Measurements from ENCODE around the gene MACROD2.

DNA sequence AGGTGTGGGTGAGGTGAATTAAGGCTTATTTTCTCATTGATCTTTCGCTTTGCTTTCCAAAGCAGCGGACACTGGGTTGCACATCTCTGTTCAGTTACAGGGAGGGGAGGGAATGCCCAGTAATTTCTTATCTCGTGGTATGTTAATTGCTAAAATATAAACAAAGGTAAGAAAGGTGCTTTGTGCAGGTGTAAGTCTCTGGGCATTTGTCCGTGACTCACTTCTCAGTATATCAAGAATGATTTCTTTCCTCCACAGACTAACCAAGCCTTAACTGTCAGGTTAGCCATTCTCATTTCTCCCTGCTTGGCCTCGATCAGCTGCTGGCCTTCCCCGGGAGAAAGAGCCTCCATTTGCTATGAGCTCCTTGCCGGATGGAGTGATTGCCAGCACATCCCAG lies 1715.9 kb downstream of the MACROD2 start:
- no peak for TF ChIP-seq CTCF (conservative IDR thresholded peaks at IDR 0.05; ENCODE audit: low read depth, low read length)
- no peak for TF ChIP-seq MAZ (IDR thresholded peaks at IDR 0.05; ENCODE audit: borderline replicate concordance, low read depth, low read length)
- no peak for TF ChIP-seq BHLHE40 (IDR thresholded peaks at IDR 0.05; ENCODE audit: low read depth, low read length)
- TF ChIP-seq POLR2A (IDR thresholded peaks at IDR 0.05; ENCODE audit: low read depth, low read length): no peak
- TF ChIP-seq SMC3 (IDR thresholded peaks at IDR 0.05; ENCODE audit: low read depth, low read length): no peak
- no peak for TF ChIP-seq RCOR1 (IDR thresholded peaks at IDR 0.05; ENCODE audit: insufficient replicate concordance, low read length)
- TF ChIP-seq CEBPB (IDR thresholded peaks at IDR 0.05; ENCODE audit: low read depth, low read length): no peak
- TF ChIP-seq NFE2L2 (IDR thresholded peaks at IDR 0.05; ENCODE audit: low read depth, low read length): no peak
- no peak for TF ChIP-seq MAFK (IDR thresholded peaks at IDR 0.05; ENCODE audit: low read depth, low read length)
- no peak for TF ChIP-seq MXI1 (IDR thresholded peaks at IDR 0.05; ENCODE audit: borderline replicate concordance, low read depth, low read length)
- TF ChIP-seq CHD1 (IDR thresholded peaks at IDR 0.05; ENCODE audit: low read depth, low read length): no peak

Measured in IMR-90 (cell line).